Neural progenitor cell (in vitro differentiated cells): ENCODE measurements around the gene NFATC1. TPM values are rescaled to one million over a fixed set of nuclear protein-coding genes. Genes with fewer than 3 reads are reported as not detected.

Experiments
- DNase-seq: peaks from one replicate; pipeline ENCODE4 v3.0.0-alpha.2; 2016; ENCODE audit warnings: low spot score
- H2AFZ ChIP-seq: fragments of 200-600 bp; sonication (generic); replicated peaks from 2 replicates; pipeline ENCODE4 v1.6.1; 2016; ENCODE audit warnings: antibody characterized with exemption
- H3F3A ChIP-seq: fragments of 200-600 bp; sonication (generic); 2 replicates; pipeline ENCODE4 v1.6.1; 2016; ENCODE audit warnings: antibody characterized with exemption, low read depth
- H3K27ac ChIP-seq: fragments of 200-600 bp; sonication (generic); 2 replicates; pipeline ENCODE4 v1.5.1; 2016; ENCODE audit warnings: mild to moderate bottlenecking
- H3K27me3 ChIP-seq: fragments of 200-600 bp; sonication (generic); 2 replicates; pipeline ENCODE4 v1.6.1; 2016; ENCODE audit warnings: mild to moderate bottlenecking, moderate library complexity
- H3K36me3 ChIP-seq: fragments of 200-600 bp; sonication (generic); 2 replicates; pipeline ENCODE4 v1.5.1; 2016
- H3K4me1 ChIP-seq: fragments of 200-600 bp; sonication (generic); 2 replicates; pipeline ENCODE4 v1.6.1; 2016; ENCODE audit warnings: mixed run types
- H3K4me2 ChIP-seq: fragments of 200-600 bp; sonication (generic); 2 replicates; pipeline ENCODE4 v1.6.1; 2016
- H3K4me3 ChIP-seq: fragments of 200-600 bp; sonication (generic); 2 replicates; pipeline ENCODE4 v1.5.1; 2016
- H3K79me2 ChIP-seq: fragments of 200-600 bp; sonication (generic); 2 replicates; pipeline ENCODE4 v1.6.1; 2016; ENCODE audit warnings: low read depth
- H3K9ac ChIP-seq: fragments of 200-600 bp; sonication (generic); 2 replicates; pipeline ENCODE4 v1.6.1; 2016
- H3K9me3 ChIP-seq: fragments of 200-600 bp; sonication (generic); 2 replicates; pipeline ENCODE4 v1.5.1; 2016; ENCODE audit warnings: low read depth
- H4K20me1 ChIP-seq: fragments of 200-600 bp; sonication (generic); 2 replicates; pipeline ENCODE4 v1.6.1; 2016; ENCODE audit warnings: low read depth
- H3K27ac Mint-ChIP-seq: 3 replicates; pipeline ENCODE4 v1.8.0; 2021; ENCODE audit warnings: mixed read lengths
- H3K27me3 Mint-ChIP-seq: 2 replicates; pipeline ENCODE4 v1.8.0; 2022; ENCODE audit warnings: low read depth, mild to moderate bottlenecking, inconsistent platforms, moderate library complexity, mixed read lengths; ENCODE audit not compliant: insufficient read depth
- H3K36me3 Mint-ChIP-seq: 3 replicates; pipeline ENCODE4 v1.8.0; 2021; ENCODE audit warnings: mixed read lengths
- H3K4me1 Mint-ChIP-seq: 3 replicates; pipeline ENCODE4 v1.8.0; 2021; ENCODE audit warnings: mixed read lengths
- H3K4me3 Mint-ChIP-seq: 3 replicates; pipeline ENCODE4 v1.8.0; 2021; ENCODE audit warnings: mild to moderate bottlenecking, moderate library complexity, mixed read lengths
- H3K9me3 Mint-ChIP-seq: 3 replicates; pipeline ENCODE4 v1.8.0; 2020; ENCODE audit warnings: mixed read lengths
- EZH2 ChIP-seq: fragments of 200-600 bp; sonication (generic); IDR thresholded peaks from 2 replicates; pipeline ENCODE4 v1.6.1; 2017; ENCODE audit warnings: antibody characterized with exemption, mild to moderate bottlenecking, moderate library complexity
- EZH2phosphoT487 ChIP-seq: fragments of 200-600 bp; sonication (generic); IDR thresholded peaks from 2 replicates; pipeline ENCODE4 v1.6.1; 2017; ENCODE audit warnings: antibody characterized with exemption
- total RNA-seq: library from RNA; depleted of rRNA; stranded (reverse); fragments of >200 nt; gene quantifications from 2 replicates; pipeline ENCODE4 v1.2.3, GENCODE V29; 2015; ENCODE audit warnings: low replicate concordance
- TF ChIP-seq, protein P1 (sequence below): fragments of 200-600 bp; sonication (generic); IDR thresholded peaks from 2 replicates; pipeline ENCODE4 v1.5.1; 2017; ENCODE audit warnings: antibody characterized with exemption, mild to moderate bottlenecking

Gene NFATC1
- total RNA-seq, 1 donor from 2014 or later: 2.3 TPM

DNA sequence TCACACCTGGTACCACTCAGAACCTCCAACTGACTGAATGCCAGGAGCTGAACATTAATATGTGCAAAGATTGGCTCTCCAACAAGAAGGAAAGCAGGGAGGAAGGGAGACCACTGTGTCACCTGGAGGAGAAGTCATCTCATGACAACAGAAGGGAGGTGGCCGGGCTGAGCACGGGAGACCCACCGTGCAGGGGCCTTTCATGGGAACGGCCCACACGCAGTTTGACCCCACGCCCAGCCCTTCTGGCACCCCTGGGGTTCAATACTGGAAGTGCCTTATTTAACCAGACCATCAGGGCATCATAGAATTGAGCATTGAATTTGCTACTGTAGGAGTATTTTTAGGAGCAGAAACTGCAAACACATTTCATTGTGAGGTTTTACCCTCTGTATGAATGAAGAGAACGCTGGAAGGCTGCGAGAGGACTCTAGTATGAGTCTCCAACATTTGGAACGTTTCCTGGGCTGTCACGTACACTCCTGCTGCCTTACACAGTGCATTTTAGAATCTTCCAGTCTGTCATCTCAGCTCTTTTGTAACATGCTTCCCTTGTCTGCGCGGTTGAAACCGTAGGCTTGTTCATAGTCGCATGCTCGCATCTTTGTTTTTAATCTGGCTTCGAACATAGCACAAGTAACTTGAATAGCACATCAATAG, 132.1 kb downstream of the NFATC1 start:
- Histone ChIP-seq H3F3A (no peaks in the 10 kb centered on the region), H3K9me3 (no peaks in the 10 kb centered on the region), H3K27me3 (peaks cover 34% of the 10 kb centered on the region), H3K4me3 (no peak overlapping the region), H2AFZ (no peak overlapping the region), H3K4me1 (no peaks in the 10 kb centered on the region), H3K27ac (no peak overlapping the region), H4K20me1 (no peaks in the 10 kb centered on the region), H3K79me2 (no peaks in the 10 kb centered on the region), H3K9ac (no peak overlapping the region), H3K36me3 (no peaks in the 10 kb centered on the region), H3K4me2 (no peak overlapping the region)
- H3K27ac Mint-ChIP-seq: no peak overlapping the region
- H3K4me3 Mint-ChIP-seq: no peak overlapping the region
- peaks cover 15% of the 10 kb centered on the region for H3K4me1 Mint-ChIP-seq
- H3K9me3 Mint-ChIP-seq: no peaks in the 10 kb centered on the region
- peaks cover 7% of the 10 kb centered on the region for H3K27me3 Mint-ChIP-seq
- no peak for TF ChIP-seq EZH2
- TF ChIP-seq, protein P1, sequence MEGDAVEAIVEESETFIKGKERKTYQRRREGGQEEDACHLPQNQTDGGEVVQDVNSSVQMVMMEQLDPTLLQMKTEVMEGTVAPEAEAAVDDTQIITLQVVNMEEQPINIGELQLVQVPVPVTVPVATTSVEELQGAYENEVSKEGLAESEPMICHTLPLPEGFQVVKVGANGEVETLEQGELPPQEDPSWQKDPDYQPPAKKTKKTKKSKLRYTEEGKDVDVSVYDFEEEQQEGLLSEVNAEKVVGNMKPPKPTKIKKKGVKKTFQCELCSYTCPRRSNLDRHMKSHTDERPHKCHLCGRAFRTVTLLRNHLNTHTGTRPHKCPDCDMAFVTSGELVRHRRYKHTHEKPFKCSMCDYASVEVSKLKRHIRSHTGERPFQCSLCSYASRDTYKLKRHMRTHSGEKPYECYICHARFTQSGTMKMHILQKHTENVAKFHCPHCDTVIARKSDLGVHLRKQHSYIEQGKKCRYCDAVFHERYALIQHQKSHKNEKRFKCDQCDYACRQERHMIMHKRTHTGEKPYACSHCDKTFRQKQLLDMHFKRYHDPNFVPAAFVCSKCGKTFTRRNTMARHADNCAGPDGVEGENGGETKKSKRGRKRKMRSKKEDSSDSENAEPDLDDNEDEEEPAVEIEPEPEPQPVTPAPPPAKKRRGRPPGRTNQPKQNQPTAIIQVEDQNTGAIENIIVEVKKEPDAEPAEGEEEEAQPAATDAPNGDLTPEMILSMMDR: no peak
- no peak for TF ChIP-seq EZH2phosphoT487
- H3K36me3 Mint-ChIP-seq: no peaks in the 10 kb centered on the region
- DNase-seq: no peak

DNA sequence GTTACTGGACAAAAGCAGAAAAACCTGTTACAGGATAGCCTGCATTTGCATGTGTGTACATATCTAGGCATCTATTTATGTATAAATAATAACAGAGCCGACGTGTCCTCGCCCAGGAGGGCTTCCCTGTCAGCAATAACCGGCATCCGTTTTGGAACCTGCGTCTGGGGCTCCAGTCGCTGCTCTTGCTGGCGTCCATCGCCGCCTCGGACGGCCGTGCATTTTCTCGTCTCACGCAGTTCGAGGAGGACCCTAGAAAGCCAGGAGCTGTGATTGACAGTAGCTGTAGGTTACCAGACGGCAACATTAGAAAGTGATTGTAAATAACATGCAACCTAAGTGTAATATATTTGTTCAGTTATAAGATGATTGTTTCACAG, 132.6 kb downstream of the NFATC1 start:
- Histone ChIP-seq H3K36me3 (no peaks in the 10 kb centered on the region), H3K27ac (no peak overlapping the region), H3K79me2 (no peaks in the 10 kb centered on the region), H3K27me3 (peaks cover 34% of the 10 kb centered on the region), H3F3A (no peaks in the 10 kb centered on the region), H3K4me3 (no peak overlapping the region), H3K9ac (no peak overlapping the region), H3K4me1 (no peaks in the 10 kb centered on the region), H3K9me3 (no peaks in the 10 kb centered on the region), H2AFZ (no peak overlapping the region), H3K4me2 (no peak overlapping the region), H4K20me1 (no peaks in the 10 kb centered on the region)
- no peak overlapping the region for H3K4me3 Mint-ChIP-seq
- H3K9me3 Mint-ChIP-seq: no peaks in the 10 kb centered on the region
- H3K27me3 Mint-ChIP-seq: peaks cover 7% of the 10 kb centered on the region
- DNase-seq: no peak
- H3K27ac Mint-ChIP-seq: no peak overlapping the region
- H3K4me1 Mint-ChIP-seq: peaks cover 10% of the 10 kb centered on the region
- TF ChIP-seq EZH2phosphoT487 (no peak), EZH2 (no peak)
- TF ChIP-seq, protein P1: no peak
- no peaks in the 10 kb centered on the region for H3K36me3 Mint-ChIP-seq

DNA sequence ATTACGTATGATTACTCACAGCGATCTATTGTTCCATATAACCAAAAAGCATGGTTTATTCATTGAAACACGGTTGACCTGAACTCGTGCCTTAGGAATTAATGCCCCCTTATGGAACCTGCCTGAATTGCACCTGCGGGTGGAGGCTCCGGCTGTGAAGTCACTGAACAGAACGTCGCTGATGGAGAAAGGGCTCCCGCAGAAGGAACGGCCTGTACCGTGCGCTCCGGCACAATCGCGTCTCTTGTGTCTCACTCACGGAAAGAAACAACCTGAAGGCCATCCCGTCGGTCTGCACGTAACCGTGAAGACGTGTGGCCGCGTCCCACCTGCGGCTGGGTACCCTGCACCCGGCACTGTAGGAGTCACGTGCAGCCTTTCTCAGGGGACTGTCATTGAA, 133.1 kb downstream of the NFATC1 start:
- H3K9me3 ChIP-seq: no peaks in the 10 kb centered on the region
- H3K36me3 ChIP-seq: no peaks in the 10 kb centered on the region
- H3K9me3 Mint-ChIP-seq: no peaks in the 10 kb centered on the region
- no peaks in the 10 kb centered on the region for H4K20me1 ChIP-seq
- H3K4me3 Mint-ChIP-seq: no peak overlapping the region
- peak; percentile 82 for DNase-seq
- H3K36me3 Mint-ChIP-seq: no peaks in the 10 kb centered on the region
- TF ChIP-seq EZH2phosphoT487 (no peak), EZH2 (peak; percentile 32)
- TF ChIP-seq, protein P1: peak; percentile 87
- peaks cover 5% of the 10 kb centered on the region for H3K4me1 Mint-ChIP-seq
- H2AFZ ChIP-seq: peak overlapping the region; percentile 50
- peaks cover 7% of the 10 kb centered on the region for H3K27me3 Mint-ChIP-seq
- no peak overlapping the region for H3K27ac Mint-ChIP-seq
- H3K4me1 ChIP-seq: no peaks in the 10 kb centered on the region
- H3K9ac ChIP-seq: no peak overlapping the region
- no peak overlapping the region for H3K4me3 ChIP-seq
- no peak overlapping the region for H3K27ac ChIP-seq
- no peaks in the 10 kb centered on the region for H3K79me2 ChIP-seq
- peaks cover 34% of the 10 kb centered on the region for H3K27me3 ChIP-seq
- H3F3A ChIP-seq: no peaks in the 10 kb centered on the region
- H3K4me2 ChIP-seq: no peak overlapping the region
